Suprapubic skin (tissue), 4 donors: ENCODE results near the gene EMC6. TPM values are rescaled to one million over a fixed set of nuclear protein-coding genes. Genes with fewer than 3 reads are reported as not detected.

Experiments
- DNase-seq, 2 donors: peaks; one replicate each; pipeline ENCODE4 v3.0.0-alpha.2; 2019; ENCODE audit warnings: low spot score in 2 of 2
- H3K27ac ChIP-seq: fragments of 200-600 bp; sonication (generic); one replicate; pipeline ENCODE4 v1.5.1; 2019
- H3K27me3 ChIP-seq: fragments of 200-600 bp; sonication (generic); one replicate; pipeline ENCODE4 v1.5.1; 2019
- H3K36me3 ChIP-seq: fragments of 200-600 bp; sonication (generic); one replicate; pipeline ENCODE4 v1.5.1; 2019
- H3K4me1 ChIP-seq: fragments of 200-600 bp; sonication (generic); one replicate; pipeline ENCODE4 v1.5.1; 2019
- H3K4me3 ChIP-seq: fragments of 200-600 bp; sonication (generic); one replicate; pipeline ENCODE4 v1.5.1; 2019; ENCODE audit warnings: mild to moderate bottlenecking
- H3K9me3 ChIP-seq: fragments of 200-600 bp; sonication (generic); one replicate; pipeline ENCODE4 v1.5.1; 2019
- CTCF ChIP-seq, 2 donors: fragments of 200-600 bp in 1 of 2; fragments of 450-650 bp in 1 of 2; sonication (generic) in 1 of 2; IDR thresholded peaks; one replicate each; pipeline ENCODE4 v1.5.1; 2016 to 2019; ENCODE audit warnings: antibody characterized with exemption in 2 of 2, mild to moderate bottlenecking in 1 of 2, moderate library complexity in 1 of 2
- EP300 ChIP-seq: sonication (generic); formaldehyde crosslinking; IDR thresholded peaks from one replicate; pipeline ENCODE4 v1.6.1; 2017; ENCODE audit warnings: antibody characterized with exemption
- POLR2A ChIP-seq, 2 donors: fragments of 450-650 bp; IDR thresholded peaks; one replicate each; pipeline ENCODE4 v1.6.1; 2017; ENCODE audit warnings: antibody characterized with exemption in 2 of 2, mild to moderate bottlenecking in 2 of 2, moderate library complexity in 2 of 2
- POLR2AphosphoS5 ChIP-seq, 3 donors: sonication (generic); formaldehyde crosslinking; IDR thresholded peaks; one replicate each; pipeline ENCODE4 v1.6.1; 2017; ENCODE audit warnings: antibody characterized with exemption in 3 of 3
- WGBS: methylation state at CpG from one replicate; pipeline ENCODE4 v1.1.5; 2018; 5-methylcytosine and 5-hydroxymethylcytosine counted together
- total RNA-seq, 4 donors: library from RNA; depleted of rRNA; stranded (reverse); fragments of >200 nt; gene quantifications; one replicate each; pipeline ENCODE4 v1.1.0, GENCODE V29; 2016

Gene EMC6
- total RNA-seq, 4 donors from 2014 or later: 3.3 to 17.6 (median 10.4) TPM

DNA sequence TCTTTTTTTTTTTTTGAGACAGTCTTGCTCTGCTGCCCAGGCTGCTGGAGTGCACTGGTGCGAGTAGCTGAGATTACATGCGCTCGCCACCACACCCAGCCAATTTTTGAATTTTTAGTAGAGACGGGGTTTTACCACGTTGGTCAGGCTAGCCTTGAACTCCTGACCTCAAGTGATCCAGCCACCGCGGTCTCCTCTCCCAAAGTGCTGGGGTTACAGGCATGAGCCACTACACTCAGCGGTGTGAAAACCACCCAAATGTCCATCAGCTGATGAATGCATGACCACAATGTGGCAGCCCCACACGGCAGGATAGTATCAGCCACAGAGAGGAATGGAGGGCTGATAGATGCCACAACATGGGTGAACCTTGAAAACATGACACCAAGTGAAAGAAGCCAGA is 25.2 kb downstream of the EMC6 start:
- Histone ChIP-seq H3K4me3 (no peak overlapping the region), H3K9me3 (peaks cover 4% of the 10 kb centered on the region), H3K4me1 (peaks cover 20% of the 10 kb centered on the region), H3K27ac (no peak overlapping the region), H3K36me3 (no peaks in the 10 kb centered on the region), H3K27me3 (peaks cover 76% of the 10 kb centered on the region)
- TF ChIP-seq POLR2A (IDR thresholded peaks at IDR 0.05): no peak
- WGBS: 69% methylated on average over 9 of the region's 9 CpGs
- DNase-seq: no peak

DNA sequence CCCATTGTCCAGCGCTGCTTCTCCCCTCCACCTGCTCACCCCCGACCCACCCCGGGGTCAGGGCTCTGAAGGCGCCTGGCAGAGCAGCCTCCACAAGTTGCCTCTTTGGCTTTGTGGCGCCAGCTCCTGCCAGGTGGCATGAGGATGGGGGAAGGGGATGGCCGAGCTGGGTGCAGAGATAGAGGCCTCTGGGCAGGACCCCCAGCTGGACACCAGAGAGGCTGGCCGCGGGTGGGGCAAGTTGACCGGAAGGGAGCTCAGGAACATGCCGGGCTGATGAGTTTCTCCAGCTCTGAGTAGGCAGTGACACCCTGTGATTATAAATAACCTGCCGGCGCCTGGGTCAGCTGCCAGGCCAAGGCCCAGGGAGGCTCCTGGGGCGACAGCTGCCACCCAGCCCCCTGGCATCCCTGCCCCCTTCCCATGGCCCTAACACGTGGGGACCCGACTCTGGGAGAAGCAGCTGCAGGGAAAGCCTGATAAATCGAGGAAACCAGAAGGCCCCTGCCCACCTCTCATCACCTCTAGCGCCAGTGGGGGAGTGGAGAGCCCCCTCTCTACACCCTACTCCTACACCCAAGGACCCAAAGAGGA is 26.6 kb downstream of the EMC6 start:
- Histone ChIP-seq H3K9me3 (peaks cover 4% of the 10 kb centered on the region), H3K4me1 (peaks cover 20% of the 10 kb centered on the region), H3K27ac (no peak overlapping the region), H3K4me3 (peak overlapping the region; percentile 53), H3K36me3 (no peaks in the 10 kb centered on the region), H3K27me3 (peaks cover 76% of the 10 kb centered on the region)
- DNase-seq: no peak
- WGBS: 9% methylated on average over 3 of the region's 17 CpGs
- TF ChIP-seq POLR2A (IDR thresholded peaks at IDR 0.05) (no peak), CTCF (IDR thresholded peaks at IDR 0.05) (no peak), POLR2AphosphoS5 (IDR thresholded peaks at IDR 0.05) (no peak), EP300 (no peak)

GRCh38 chr17:3695723-3696411 is 27.3 kb downstream of the EMC6 start, which contains the start of gene P2RX5:
TSS of gene P2RX5 (minus strand) at chr17:3696155. CDS start at chr17:3696005, 150 bp downstream.
- Histone ChIP-seq H3K36me3 (no peaks in the 10 kb centered on the region), H3K27me3 (peaks cover 72% of the 10 kb centered on the region), H3K4me1 (peaks cover 20% of the 10 kb centered on the region), H3K4me3 (peak within 1 kb of the TSS; percentile 53), H3K9me3 (peaks cover 4% of the 10 kb centered on the region), H3K27ac (no peak within 1 kb of the TSS)
- DNase-seq: no peak
- TF ChIP-seq CTCF (IDR thresholded peaks at IDR 0.05): no peak
- no peak for TF ChIP-seq EP300
- no peak for TF ChIP-seq POLR2A (IDR thresholded peaks at IDR 0.05)
- no peak for TF ChIP-seq POLR2AphosphoS5 (IDR thresholded peaks at IDR 0.05)
- under 1% methylated on average over 16 of the region's 65 CpGs for WGBS

DNA sequence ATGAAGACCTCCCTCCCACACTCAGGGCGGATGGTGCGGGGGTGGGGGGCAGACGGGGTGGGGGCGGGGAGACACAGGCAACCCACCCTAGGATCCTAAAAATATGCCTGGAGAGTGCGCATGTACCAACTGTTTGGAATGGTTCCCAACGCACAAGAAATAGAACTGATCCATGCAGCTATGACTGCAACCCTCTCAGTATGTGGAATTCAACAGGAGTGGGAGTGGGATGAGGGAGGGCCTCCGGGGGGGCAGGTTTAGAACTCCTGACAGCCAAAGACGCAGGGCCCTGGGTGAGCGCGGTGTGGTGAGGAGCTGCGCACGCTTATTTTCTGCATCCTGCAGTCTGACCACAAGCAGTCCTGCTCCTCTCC is 28.5 kb downstream of the EMC6 start:
- H3K27me3 ChIP-seq: peaks cover 62% of the 10 kb centered on the region
- 68% methylated on average over 8 of the region's 12 CpGs for WGBS
- TF ChIP-seq POLR2A (IDR thresholded peaks at IDR 0.05) (no peak), POLR2AphosphoS5 (IDR thresholded peaks at IDR 0.05) (no peak), CTCF (IDR thresholded peaks at IDR 0.05) (no peak), EP300 (no peak)

DNA sequence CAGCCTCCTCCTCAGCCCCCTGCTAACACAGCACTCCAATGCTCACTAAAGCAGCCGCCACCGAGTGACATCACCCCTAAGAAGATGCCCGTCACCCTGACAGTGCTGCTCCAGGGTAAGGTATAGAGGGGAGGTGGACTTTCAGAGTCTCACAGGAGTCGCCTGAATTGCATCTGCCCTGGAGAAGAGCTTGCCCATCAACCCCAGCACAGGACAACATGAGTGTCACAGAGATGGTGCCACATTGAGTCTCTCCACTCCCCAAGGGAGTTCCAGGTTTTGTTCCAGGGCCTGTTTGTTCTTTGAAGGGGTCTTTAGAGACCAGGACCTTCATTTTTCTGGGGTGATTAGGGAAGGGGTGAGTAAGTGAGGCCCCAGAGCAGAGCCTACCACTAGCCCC is 29.5 kb downstream of the EMC6 start:
- peaks cover 4% of the 10 kb centered on the region for H3K9me3 ChIP-seq
- no peak for DNase-seq
- H3K36me3 ChIP-seq: no peaks in the 10 kb centered on the region
- no peak overlapping the region for H3K4me3 ChIP-seq
- H3K27me3 ChIP-seq: peaks cover 54% of the 10 kb centered on the region
- peaks cover 20% of the 10 kb centered on the region for H3K4me1 ChIP-seq
- WGBS: 95% methylated on average over 3 of the region's 4 CpGs
- no peak overlapping the region for H3K27ac ChIP-seq
- no peak for TF ChIP-seq CTCF (IDR thresholded peaks at IDR 0.05)
- no peak for TF ChIP-seq POLR2AphosphoS5 (IDR thresholded peaks at IDR 0.05)
- no peak for TF ChIP-seq EP300
- no peak for TF ChIP-seq POLR2A (IDR thresholded peaks at IDR 0.05)

More for the DNA sequence above, 28.5 kb downstream of the EMC6 start:
- Histone ChIP-seq H3K4me3 (no peak overlapping the region), H3K9me3 (peaks cover 4% of the 10 kb centered on the region), H3K36me3 (no peaks in the 10 kb centered on the region), H3K27ac (no peak overlapping the region), H3K4me1 (peaks cover 20% of the 10 kb centered on the region)
- no peak for DNase-seq
